ENCODE measurements around the gene TP53TG3B.
"Not testable (repeated sequence)": the region's sequence is repeated elsewhere in the genome, so short reads cannot be mapped to it uniquely, and the experiment has no call there.

Gene TP53TG3B

GRCh38 chr16:33360541-33360940 lies at the start of gene TP53TG3B:
TSS of gene TP53TG3B (plus strand) at chr16:33360841. CDS start at chr16:33360909, 68 bp downstream.
- not testable (repeated sequence) for DNase-seq (ENCODE audit: low read depth in 1 of 2, low spot score in 1 of 2)

GRCh38 chr16:33336226-33337012 lies 24.2 kb upstream of the TP53TG3B start:
- DNase-seq (ENCODE audit: low read depth in 1 of 2, low spot score in 1 of 2): peak in 1 of 2 donors; percentile 35

GRCh38 chr16:33337627-33338542 lies 22.8 kb upstream of the TP53TG3B start:
- peak in 1 of 2 donors; percentile 47 for DNase-seq (ENCODE audit: low read depth in 1 of 2, low spot score in 1 of 2)

- DNase-seq (ENCODE audit: low read depth in 1 of 2, low spot score in 1 of 2): peak in 1 of 2 donors; percentile 8
Measured at GRCh38 chr16:33338543-33338951, 22.1 kb upstream of the TP53TG3B start.

- peak in 1 of 2 donors; percentile 33 for DNase-seq (ENCODE audit: low read depth in 1 of 2, low spot score in 1 of 2)
Measured at GRCh38 chr16:33339093-33340061, 21.3 kb upstream of the TP53TG3B start.

All from activated CD4-positive, alpha-beta T cell treated with anti-CD3 and anti-CD28 coated beads, Interleukin-2, amount 50 U/mL, for 24 hours (primary cell).